GM19324 (cell line): ENCODE measurements around the gene ARHGEF25.
"Not testable (repeated sequence)": the region's sequence is repeated elsewhere in the genome, so short reads cannot be mapped to it uniquely, and the experiment has no call there.

Experiments used
- ATAC-seq: cut with Tn5 transposase; IDR thresholded peaks from one replicate; pipeline ENCODE4 v1.9.1; 2021; ENCODE audit warnings: mild to moderate bottlenecking, moderate library complexity; ENCODE audit not compliant: unreplicated experiment, low FRiP score

Gene ARHGEF25

DNA sequence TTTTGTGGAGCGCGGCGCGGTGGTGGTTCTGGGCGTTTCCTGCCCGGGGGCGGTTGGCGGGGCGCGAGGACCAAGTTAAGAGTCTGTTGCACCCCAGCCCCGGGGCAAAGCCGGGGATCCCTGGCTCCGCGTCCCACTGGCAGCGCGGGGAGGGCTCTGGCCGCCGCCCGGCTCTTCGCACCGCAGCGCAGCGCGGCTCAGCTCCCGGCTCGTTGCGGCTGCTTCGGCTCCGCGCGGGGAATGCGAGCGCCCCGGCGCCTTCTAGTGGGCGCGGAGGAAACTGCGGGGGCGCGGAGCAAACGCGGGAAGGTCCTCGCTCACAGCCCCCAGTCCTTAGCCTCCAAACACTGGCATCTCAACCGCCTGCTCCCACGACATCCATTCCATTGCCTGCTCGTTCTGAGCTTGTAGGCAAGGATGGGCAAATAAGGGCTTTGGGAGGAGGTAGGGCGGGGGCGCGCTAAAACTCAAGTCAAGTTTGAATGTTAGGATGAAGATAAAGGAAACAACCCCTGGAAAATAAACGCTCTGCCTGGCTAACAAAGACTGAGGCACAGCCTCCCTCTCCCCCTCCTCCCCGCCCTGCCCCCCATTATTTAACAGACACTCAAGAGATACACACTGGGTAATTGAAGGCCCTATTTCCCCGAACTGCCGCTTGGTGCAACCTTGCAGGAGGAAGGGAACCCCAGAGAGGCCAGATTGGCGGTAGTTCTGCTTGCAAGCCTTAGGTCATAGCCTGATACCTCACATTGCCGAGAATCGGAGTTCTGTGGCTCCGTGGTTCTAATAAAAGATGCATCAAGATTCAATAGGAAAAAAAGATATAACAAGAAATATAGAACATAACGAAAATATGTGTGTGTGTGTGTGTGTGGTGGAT lies 22.0 kb downstream of the ARHGEF25 start, which contains the start of gene B4GALNT1:
TSS of gene B4GALNT1 (minus strand) at position 244 of the 883 bp plus-strand sequence. CDS start 1,069 bp downstream, outside the sequence.
- ATAC-seq = peak; percentile 84

DNA sequence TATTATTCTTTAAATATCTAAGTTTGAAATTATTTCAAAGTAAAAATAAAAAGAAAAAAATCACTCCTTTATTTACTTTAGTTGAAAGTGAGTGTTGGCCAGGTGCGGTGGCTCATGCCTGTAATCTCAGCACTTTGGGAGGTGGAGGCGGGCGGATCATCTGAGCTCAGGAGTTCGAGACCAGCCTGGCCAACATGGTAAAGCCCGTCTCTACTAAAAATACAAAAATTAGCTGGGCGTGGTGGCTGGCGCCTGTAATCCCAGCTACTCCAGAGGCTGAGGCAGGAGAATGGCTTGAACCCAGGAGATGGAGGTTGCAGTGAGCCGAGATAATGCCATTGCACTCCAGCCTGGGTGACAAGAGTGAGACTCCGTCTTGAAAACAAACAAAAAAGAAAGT lies 25.5 kb downstream of the ARHGEF25 start:
- ATAC-seq = not testable (repeated sequence)

DNA sequence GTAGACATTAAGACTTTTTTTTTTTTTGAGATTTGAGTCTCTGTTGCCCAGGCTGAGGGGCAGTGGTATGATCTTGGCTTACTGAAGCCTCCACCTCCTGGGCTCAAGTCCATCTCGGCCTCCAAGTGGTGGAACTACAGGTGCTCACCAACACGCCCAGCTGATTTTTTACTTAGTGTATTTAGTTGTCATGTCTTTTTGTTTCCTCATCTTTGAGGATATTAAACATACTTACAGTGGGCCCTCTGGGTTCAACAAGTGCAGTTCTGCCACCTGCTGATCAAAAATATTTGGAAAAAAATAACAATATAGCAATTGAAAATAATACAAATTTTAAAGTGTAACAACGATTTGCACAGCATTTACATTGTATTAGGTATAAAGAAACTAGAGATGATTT lies 26.1 kb downstream of the ARHGEF25 start:
- ATAC-seq = no peak

DNA sequence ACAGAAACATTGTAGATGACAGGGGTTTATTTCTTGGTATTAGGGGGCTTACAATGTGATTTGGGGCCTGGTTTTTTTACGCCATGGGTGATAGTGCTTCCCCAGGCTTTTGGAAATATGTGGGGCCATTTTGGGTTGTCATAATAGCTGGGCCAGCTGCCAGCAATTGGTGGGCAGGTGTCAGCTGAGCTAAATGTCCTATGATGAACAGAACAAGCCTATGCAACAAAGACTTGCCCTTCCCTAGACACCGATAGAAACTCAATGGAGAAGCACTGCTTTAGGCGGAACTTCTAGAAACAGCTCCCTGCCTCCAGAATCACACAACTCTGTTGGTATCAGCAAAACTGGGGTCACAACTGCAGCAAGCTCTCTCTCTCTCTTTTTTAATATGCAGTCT lies 26.9 kb downstream of the ARHGEF25 start:
- ATAC-seq = no peak

DNA sequence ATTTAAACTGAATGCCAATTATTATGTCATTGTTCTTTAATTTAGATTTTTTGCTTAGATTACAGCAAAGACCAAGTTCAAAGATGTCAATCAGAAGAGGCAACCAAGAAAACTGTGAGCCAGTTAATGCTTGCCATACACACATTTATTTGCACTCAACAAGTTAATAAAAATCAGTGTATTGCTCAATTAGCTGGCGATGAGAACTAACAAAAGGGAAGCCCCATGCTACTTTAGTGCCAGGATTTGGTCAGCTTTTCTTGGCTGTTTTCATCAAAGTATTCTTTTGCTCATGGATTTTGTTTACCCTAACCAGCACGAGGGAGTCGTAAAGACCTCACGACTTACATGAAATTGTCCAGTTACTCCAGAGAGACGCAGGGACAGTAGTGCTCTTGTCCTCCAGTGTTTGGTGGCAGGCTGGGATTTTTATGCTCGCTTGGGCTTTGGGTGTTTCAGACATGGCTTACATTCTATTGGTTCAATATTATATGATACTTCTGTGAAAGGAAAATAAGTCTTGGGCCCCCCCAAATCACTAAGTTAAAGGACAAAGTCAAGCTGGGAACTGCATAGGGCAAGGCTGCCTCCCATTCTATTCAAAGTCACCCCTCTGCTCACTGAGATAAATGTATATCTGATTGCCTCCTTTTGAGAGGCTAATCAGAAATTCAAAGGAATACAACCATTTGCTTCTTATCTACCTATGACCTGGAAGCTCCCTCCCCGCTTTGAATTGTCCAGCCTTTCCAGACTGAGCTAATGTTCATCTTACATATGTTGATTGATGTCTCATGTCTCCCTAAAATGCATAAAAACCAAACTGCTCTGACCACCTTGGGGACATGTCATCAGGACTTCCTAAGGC lies 29.2 kb downstream of the ARHGEF25 start:
- ATAC-seq = no peak

DNA sequence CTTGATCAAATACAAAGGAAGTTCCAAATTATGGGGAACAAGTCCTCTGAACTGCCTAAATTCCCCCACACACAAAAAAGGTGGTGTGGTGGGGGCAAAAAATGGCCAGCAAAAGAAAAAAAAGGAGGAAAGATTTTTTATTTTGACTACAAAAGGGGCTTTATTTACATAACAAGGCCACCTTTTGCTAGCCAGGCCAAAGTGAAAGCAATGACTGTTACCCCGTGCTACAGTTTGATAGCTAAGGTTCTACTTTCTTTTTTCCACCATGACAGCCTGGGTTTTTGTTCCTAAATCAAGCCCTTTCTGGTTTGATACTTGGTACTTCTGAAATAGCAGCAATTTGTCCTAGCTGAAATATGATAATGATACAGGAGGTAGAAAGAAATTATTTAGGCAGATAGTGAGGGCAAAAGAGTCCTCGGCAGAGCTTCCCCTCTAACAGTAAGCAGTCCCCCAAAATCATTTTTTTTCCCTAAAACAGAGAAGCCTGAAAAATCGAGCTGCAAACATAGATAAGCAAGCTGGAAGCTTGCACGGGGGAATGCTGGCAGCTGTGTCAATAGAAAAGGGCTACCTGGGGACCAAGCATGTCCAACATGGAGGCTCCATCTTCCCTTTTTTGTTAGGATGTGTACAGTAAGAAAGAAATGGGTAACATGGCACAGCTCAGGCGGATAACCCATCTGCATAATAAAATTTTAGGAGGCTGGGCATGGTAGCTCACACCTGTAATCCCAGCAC lies 30.6 kb downstream of the ARHGEF25 start:
- ATAC-seq = no peak

DNA sequence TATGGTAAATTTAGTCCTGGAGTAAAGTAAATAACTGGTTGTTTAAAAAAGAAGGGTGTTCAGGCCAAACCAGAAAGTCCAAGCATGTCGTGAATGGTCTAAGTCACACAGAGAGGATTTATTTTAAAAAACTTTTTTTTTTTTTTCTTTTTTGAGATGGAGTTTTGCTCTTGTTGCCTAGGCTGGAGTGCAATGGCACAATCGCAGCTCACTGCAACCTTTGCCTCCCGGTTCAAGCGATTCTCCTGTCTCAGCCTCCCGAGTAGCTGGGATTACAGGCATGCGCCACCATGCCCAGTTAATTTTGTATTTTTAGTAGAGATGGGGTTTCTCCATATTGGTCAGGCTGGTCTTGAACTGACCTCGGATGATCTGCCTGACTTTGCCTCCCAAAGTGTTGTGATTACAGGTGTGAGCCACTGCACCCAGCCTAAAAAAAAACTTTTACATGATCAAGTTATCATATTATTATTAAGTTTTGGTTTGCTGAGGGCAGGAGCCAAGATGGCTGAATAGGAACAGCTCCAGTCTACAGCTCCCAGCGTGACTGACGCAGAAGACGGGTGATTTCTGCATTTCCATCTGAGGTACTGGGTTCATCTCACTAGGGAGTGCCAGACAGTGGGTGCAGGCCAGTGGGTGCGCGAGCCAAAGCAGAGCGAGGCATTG lies 34.9 kb downstream of the ARHGEF25 start:
- ATAC-seq = not testable (repeated sequence)

DNA sequence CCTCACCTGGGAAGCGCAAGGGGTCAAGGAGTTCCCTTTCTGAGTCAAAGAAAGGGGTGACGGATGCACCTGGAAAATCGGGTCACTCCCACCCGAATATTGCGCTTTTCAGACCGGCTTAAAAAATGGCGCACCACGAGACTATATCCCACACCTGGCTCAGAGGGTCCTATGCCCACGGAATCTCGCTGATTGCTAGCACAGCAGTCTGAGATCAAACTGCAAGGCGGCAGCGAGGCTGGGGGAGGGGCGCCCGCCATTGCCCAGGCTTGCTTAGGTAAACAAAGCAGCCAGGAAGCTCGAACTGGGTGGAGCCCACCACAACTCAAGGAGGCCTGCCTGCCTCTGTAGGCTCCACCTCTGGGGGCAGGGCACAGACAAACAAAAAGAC lies 35.4 kb downstream of the ARHGEF25 start:
- ATAC-seq = not testable (repeated sequence)

DNA sequence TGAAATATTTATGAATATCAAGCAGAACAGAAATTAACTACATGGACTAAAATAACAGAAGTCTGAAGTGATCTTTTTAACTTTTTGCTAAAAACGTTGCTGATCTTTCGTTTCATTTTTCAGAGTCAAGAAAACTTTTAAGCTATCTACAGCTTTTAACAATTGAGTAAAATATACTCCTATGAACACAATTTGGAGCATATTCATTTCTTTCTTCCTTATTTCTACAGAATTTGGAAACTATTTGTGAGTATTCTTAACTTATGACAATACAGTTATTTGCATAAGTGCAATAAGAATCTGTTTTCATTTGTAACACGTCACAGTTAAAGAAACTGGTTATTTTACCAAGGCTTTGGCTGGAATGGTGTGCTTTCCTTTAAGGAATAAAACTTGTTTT lies 42.8 kb downstream of the ARHGEF25 start:
- no peak for ATAC-seq

DNA sequence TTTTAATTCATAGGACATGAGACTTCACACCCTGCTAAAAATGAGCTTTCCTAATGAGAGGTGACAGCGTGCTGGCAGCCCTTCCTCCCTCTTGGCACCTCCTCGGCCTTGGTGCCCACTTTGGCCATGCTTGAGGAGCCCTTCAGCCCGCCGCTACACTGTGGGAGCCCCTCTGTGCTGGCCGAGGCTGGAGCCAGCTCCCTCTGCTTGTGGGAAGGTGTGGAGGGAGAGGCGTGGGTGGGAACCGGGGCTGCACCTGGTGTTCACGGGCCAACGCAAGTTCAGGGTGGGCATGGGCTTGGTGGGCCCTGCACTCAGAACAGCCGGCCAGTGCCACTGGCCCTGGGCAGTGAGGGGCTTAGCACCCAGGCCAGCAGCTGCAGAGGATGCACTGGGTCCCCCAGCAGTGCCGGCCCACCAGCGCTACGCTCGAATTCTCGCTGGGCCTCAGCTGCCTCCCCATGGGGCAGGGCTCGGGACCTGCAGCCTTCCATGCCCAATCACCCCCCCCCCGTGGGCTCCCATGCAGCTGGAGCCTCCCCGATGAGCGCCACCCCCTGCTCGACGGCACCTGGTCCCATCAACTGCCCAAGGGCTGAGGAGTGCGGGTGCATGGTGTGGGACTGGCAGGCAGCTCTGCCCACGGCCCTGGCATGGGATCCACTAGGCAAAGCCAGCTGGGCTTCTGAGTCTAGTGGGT lies 44.5 kb downstream of the ARHGEF25 start:
- no peak for ATAC-seq

DNA sequence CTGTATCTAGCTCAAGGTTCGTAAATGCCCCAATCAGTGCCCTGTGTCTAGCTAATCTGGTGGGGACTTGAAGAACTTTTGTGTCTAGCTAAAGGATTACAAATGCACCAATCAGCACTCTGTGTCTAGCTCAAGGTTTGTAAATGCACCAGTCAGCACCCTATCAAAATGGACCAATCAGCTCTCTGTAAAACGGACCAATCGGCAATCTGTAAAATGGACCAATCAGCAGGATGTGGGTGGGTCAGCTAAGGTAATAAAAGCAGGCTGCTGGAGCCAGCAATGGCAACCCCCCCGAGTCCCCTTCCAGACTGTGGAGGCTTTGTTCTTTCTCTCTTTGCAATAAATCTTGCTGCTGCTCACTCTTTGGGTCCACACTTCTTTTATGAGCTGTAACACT lies 45.2 kb downstream of the ARHGEF25 start:
- not testable (repeated sequence) for ATAC-seq

DNA sequence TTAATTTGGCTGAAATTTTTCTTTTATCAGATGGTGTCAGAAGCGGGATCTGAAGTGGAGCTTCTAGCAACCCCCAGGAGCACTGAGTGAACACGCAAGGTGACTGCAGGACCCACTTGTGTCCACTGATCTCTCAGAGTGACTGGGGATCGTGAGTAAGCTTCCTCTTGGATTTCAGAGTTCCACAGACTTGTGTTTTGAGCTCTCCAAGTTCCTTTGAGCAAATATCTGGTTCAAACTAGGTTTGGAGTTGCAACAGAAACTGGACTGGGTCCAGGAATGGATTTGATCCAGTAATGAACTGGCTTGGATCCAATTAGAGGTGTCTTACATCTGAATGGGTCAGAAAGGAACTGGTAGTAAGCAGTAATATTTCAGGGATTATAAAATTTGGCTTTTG lies 46.5 kb downstream of the ARHGEF25 start:
- ATAC-seq = no peak

DNA sequence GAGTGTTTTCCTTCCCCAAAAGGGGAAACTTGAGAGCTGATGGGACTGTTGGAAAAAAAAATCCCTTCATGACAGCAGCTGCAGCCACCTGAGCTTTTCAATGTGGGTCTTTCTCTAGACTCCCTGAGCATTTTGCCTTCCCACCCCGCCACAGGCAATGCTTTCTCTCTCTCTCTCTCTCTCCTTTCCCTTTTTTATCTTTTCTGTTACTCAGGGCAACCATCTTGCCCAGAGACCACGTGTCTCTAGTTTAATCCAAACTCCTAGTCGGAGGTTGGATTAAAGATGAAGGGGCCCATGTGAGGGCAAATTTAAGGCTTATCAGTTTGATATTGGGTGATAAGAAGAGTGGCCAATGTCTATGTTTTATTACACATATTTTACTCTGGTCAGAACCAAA lies 47.7 kb downstream of the ARHGEF25 start:
- ATAC-seq = no peak

DNA sequence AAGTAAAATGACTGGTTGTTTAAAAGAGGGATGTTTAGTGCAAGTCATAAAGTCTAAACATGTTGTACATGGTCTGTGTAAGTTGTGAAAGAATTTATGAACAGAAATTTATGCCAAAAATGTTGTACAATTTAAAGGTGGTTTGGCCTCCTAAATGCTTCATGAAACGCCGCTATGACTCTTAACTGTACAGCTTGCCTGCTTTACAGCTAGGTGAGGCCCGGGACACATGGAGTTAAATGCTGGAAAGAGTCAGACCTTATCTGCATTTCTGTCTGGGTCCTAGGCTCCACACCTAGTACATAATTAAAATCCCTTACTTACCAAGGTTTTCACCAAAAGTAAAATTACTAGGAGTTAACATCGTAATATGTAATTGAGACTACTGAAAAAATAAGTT lies 50.1 kb downstream of the ARHGEF25 start:
- no peak for ATAC-seq

DNA sequence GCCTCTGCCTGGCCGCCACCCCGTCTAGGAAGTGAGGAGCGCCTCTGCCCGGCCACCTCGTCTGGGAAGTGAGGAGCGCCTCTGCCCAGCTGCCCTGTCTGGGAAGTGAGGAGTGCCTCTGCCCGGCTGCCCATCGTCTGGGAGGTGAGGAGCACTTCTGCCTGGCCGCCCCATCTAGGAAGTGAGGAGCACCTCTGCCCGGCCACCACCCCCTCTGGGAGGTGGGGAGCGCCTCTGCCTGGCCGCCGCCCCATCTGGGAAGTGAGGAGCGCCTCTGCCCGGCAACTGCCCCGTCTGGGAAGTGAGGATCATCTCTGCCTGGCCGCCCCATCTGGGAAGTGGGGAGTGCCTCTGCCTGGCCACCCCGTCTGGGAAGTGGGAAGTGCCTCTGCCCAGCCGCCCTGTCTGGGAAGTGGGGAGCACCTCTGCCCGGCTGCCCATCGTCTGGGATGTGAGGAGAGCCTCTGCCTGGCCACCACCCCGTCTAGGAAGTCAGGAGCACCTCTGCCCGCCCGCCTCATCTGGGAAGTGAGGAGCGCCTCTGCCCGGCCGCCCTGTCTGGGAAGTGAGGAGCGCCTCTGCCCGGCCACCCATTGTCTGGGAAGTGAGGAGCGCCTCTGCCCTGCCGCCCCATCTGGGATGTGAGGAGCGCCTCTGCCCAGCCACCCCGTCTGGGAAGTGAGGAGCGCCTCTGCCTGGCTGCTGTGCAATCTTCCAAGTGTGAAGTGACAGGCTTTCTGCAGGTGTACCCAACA lies 54.0 kb downstream of the ARHGEF25 start:
- not testable (repeated sequence) for ATAC-seq
